NCI-H526 (cell line): ENCODE results near the gene ACSL4.
"Not testable (repeated sequence)": the region's sequence is repeated elsewhere in the genome, so short reads cannot be mapped to it uniquely, and the experiment has no call there.

ENCODE experiments used
- DNase-seq, 2 experiments: peaks; one replicate each; lab custom pipeline; 2025; lab: John Stamatoyannopoulos, UW

Gene ACSL4

DNA sequence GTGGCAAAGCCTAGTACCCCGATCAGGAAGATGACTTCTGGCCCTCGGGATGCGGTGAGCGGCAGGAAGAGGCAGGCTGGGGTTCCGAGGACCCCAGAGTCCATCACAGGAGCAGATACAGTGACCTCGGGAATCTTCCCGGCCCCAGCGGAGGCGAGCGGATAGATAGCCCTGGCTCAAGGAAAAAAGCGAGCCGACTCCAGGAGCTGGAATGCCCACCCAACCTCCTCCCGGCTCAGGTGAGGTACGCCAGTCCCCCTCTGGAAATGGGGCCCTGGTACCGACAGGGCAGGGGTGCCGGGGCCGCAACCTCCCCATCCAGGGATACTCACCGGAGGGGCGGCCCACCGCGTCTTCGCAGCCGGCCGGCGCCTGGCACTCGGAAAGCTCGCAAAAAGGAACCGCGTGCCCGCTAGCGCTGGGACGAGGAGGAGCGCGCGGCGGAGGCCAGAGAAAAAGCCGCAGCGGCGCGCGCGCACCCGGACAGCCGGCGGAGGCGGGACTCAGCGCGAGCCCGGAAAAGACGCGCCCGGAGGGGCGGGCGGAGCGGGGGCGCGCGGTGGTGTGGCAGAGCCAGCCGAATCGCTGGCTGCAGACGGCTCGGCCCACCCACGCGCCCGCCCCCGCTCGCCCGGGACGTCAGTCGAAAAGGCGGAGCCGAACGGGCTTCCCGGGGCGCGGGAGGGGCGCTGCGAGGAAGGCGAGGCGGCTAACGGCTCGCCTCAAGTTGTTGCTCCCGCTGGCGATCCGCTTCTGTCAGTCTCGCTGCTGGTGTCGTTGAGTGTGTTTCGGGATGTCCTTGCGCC, at the start of gene ACSL4:
Gene ACSL4, minus strand, starts transcription at position 451 of the 806 bp plus-strand sequence. CDS start 49,894 bp downstream, outside the sequence.
- peak; percentile 39 to 87 for DNase-seq

- no peak for DNase-seq
Measured at GRCh38 chrX:109777749-109778148, 44.7 kb upstream of the ACSL4 start.

DNA sequence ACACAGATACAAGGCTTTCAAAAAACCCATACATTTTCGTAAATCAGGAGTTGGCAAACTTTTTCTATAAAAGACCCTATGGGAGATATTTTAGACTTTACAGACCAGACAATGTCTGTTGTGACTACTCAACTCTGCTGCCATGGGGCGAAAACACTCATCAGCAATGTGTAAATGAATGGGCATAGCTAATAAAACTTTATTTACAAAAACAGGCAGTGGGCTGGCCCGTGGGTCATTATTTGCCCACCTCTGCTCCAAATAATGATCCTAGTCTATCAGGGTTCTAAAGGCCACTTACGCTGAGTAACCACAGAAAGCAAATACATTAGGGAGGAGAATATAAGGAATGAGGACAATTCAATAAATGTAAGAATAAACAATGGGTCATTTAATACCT, 43.9 kb upstream of the ACSL4 start:
- no peak for DNase-seq

GRCh38 chrX:109776432-109776831, 43.4 kb upstream of the ACSL4 start:
- no peak for DNase-seq

GRCh38 chrX:109775386-109775785, 42.3 kb upstream of the ACSL4 start:
- DNase-seq: no peak

- no peak for DNase-seq
Measured at GRCh38 chrX:109774706-109775105, 41.6 kb upstream of the ACSL4 start.

GRCh38 chrX:109774136-109774535, 41.1 kb upstream of the ACSL4 start:
- DNase-seq: no peak

DNA sequence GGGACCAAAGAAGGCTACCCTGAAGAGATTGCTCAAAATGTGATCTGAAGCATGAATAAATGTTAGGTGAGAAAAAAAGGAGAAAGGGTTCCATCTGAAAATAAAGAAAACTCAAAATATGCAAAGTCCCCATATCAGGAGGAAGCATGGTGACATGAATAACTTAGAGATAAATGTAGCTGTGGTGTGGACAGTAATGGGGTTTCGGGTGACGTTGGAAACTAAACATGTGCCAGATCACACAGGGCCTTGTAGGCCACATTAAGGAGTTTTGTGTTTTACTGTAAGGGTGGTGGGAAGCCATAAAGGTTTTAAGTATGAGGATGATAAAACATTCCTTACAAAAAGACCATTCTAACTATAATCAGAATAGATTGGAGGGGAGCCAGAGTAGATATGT, 40.3 kb upstream of the ACSL4 start:
- no peak for DNase-seq

DNA sequence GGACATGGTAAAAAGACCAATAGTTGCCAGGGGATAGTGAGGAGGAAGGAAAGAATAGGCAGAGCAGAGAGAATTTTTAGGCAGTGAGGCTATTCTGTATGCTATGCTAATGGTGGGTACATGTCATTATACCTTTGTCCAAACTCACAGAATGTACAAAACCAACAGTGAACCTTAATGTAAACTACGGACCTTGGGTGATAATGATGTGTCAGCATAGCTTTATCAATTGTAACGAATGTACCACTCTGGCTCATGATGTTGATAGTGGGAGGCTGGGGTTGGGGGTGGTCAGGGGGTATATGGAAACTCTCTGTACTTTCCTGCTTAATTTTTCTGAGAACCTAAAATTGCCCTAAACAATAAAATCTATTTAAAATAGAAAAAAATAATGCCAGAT, 37.7 kb upstream of the ACSL4 start:
- DNase-seq: no peak

GRCh38 chrX:109760922-109761250, 27.8 kb upstream of the ACSL4 start:
- no peak for DNase-seq

DNA sequence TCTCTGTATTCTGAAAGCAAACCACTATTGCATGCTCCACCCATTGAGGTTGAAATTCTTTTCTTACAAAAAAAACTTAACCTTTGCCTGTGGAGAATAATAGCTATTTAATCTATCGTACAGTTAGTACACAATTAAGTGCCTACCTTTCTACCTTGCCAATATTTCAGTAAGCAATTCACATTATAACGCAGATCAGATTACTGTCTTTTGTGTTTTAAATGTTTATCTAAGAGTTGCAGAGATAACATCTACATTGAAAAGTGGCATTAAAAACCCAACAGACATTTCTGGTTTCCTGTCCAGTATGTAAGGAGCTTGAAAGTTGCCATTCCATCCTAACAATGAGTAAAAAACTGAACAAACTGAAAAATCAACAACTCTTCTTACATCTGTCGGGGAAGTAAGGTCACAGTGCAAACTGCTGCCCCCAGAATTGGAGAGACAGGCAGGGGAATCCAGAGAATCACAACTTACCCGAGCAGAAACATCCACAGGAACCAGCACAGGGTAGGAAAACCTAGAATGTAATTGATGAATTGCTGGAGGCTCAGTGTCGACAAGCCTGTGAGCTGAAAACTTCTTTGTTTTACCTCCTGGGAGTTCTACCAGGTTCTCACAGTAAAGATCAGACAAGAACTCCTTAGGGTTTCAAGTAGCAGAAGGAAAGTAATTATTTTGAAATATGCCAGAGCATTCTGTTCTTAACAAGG, 27.3 kb upstream of the ACSL4 start:
- no peak for DNase-seq

DNA sequence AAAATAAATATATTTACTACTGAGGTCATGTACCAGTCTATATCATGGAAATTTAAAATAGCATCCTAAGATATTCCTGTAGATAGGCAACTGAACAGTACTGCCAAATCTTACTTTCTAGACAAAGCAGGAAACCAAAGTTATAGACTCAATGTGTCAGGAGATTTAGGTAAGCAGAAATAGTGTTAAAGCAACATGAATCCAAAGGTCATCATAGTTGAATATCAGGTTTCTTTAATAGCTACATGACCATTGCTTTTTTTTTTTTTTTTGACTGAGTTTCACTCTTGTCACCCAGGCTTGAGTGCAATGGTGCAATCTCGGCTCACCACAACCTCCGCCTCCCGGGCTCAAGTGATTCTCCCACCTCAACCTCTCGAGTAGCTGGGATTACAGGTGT, 20.2 kb upstream of the ACSL4 start:
- DNase-seq: no peak

- DNase-seq: no peak
Measured at GRCh38 chrX:109751698-109752097, 18.6 kb upstream of the ACSL4 start.

DNA sequence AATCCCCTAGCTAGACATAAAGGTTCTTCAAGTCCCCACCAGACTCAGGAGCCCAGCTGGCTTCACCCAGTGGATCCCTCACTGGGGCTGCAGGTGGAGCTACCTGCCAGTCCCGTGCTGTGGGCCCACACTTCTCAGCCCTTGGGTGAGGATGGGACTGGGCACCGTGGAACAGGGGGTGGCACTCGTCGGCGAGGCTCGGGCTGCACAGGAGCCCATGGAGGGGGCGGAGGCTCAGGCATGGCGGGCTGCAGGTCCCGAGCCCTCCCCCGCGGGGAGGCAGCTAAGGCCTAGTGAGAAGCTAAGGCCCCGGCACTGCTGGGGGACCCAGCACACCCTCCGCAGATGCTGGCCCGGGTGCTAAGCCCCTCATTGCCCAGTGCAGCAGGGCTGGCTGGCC, 16.1 kb upstream of the ACSL4 start:
- no peak for DNase-seq

- no peak for DNase-seq
Measured at GRCh38 chrX:109747681-109748080, 14.6 kb upstream of the ACSL4 start.

DNA sequence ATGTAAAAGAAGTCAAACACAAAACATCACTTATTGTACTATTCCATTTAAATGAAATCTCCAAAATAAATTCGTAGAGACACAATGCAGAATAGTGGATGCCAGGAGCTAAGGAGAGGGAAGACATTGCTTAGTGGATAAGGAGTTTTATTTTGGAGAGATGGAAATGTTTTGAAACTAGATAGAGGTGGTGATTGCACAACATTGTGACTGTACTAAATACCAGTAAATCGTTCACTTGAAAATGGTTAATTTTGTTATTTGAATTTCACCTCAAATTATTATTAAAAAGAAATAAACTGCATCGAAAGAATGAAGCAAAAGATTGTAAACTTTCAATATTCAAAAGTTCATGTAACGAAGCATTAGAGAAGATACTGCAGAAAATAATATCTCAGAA, 9.7 kb upstream of the ACSL4 start:
- no peak for DNase-seq

DNA sequence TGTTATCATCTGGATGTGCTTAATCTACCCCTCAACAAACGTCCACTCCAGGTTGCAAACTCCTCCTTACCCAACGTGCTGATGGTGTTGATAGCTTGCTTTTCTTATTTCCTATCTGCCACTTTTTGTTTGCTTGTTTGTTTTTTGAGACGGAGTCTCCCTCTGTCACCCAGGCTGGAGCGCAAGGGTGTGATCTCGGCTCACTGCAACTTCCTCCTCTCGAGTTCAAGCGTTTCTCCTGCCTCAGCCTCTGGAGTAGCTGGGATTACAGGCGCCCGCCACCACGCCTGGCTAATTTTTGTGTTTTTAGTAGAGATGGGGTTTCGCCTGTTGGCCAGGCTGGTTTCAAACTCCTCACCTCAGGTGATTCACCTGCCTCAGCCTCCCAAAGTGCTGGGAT, 7.8 kb upstream of the ACSL4 start:
- DNase-seq: not testable (repeated sequence)

- no peak for DNase-seq
Measured at GRCh38 chrX:109740433-109740809, 7.4 kb upstream of the ACSL4 start.

DNA sequence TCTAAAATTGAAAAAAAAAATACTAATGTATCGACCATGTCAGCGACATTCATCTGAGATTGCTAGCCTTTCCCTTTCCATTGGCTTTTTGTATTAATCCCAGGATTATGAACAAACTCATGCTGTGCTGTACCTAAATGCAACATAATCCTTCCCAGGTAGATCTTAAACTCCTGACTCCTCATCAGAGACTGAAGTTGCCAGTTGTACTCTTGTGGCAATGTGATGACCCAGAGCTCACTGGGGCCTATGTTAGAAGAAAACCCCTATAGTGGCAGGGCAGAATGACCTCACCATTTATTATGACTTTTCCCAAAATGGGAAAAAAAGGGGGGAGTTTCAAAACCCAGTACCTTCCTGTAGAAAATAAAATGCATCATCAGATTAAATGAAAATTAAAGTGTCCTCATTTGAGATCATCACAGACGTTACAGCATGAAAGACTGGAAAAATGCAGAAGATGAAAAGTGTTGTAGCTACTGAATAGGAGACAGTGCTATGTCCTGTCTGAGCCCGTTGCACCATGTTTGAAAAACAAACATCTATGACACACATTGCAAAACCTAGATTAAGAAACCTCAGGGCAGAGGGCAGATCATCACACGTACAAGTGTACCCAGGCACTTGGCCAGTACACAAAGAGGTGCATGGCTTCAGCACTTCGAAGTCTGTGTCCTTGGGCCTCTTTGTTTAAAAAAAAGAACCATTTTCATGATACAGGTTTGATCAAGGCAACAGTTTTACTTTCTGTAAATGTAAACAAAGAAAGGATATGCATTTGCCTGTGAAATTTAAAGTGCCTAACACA, 6.8 kb upstream of the ACSL4 start:
- no peak for DNase-seq

DNA sequence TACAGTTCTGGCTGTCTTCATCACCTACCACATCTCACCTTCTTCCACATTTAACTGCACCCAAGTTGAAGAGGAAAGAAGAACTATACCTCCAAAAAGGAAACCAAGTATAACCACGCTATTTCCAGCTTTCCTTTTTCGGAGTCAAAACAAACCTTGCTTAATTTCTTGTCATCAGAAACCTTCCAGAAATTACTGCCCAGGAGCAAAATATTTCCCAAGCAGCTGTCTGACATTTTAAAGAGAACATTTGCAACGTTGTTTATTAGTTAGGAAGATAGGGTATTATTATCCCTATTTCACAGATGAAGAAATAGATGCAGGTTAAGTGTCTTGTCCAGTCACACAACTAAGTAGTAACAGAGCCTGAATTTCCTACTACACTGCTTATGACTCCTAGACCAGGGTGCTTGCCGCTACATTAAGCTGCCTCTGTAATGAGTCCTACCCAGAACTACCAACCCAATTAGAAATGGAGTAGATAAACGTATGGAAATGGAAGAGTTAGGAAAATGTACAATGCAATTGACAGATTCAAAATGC, 2.2 kb upstream of the ACSL4 start:
- no peak for DNase-seq

GRCh38 chrX:109733613-109734083, 591 bp upstream of the ACSL4 start:
- no peak for DNase-seq

- DNase-seq: peak in 1 of 2 experiments; percentile 32
Measured at GRCh38 chrX:109732017-109732801, 848 bp downstream of the ACSL4 start.
